Spleen (tissue), 11 donors: ENCODE data around the gene CCDC12. TPM values are rescaled to one million over a fixed set of nuclear protein-coding genes. Genes with fewer than 3 reads are reported as not detected.
A peak's percentile ranks its signal among the peaks of the same experiment; 100 is the strongest.

Experiments used
- DNase-seq: peaks from one replicate; pipeline ENCODE4 v3.0.0-alpha.2; 2020
- H3K27ac ChIP-seq, 8 donors: fragments of 200-600 bp; sonication (generic) in 7 of 8; 1 replicate in 4 of 8; 2 replicates in 4 of 8; pipeline versions ENCODE4 v1.5.0 to v1.8.0; 2016 to 2021; ENCODE audit warnings: inconsistent platforms in 4 of 8, mild to moderate bottlenecking in 4 of 8, moderate library complexity in 1 of 8
- H3K27me3 ChIP-seq, 7 donors: fragments of 200-600 bp; sonication (generic) in 6 of 7; replicated peaks in 1 of 7; 1 replicate in 4 of 7; 2 replicates in 3 of 7; pipeline versions ENCODE4 v1.5.0 to v1.8.0; 2016 to 2021; ENCODE audit warnings: inconsistent platforms in 3 of 7, mild to moderate bottlenecking in 1 of 7
- H3K36me3 ChIP-seq, 6 donors: fragments of 200-600 bp; sonication (generic) in 5 of 6; 1 replicate in 4 of 6; 2 replicates in 2 of 6; pipeline versions ENCODE4 v1.5.0 to v1.8.0; 2016 to 2021; ENCODE audit warnings: inconsistent platforms in 2 of 6
- H3K4me1 ChIP-seq, 6 donors: fragments of 200-600 bp; sonication (generic) in 5 of 6; 1 replicate in 3 of 6; 2 replicates in 3 of 6; pipeline versions ENCODE4 v1.5.0 to v1.8.0; 2016 to 2021; ENCODE audit warnings: inconsistent platforms in 3 of 6
- H3K4me3 ChIP-seq, 8 donors: fragments of 200-600 bp; sonication (generic) in 7 of 8; 1 replicate in 4 of 8; 2 replicates in 4 of 8; pipeline versions ENCODE4 v1.5.0 to v1.8.0; 2016 to 2021; ENCODE audit warnings: inconsistent platforms in 4 of 8, mild to moderate bottlenecking in 4 of 8, moderate library complexity in 2 of 8
- H3K9me3 ChIP-seq, 8 donors: fragments of 200-600 bp; sonication (generic) in 7 of 8; 1 replicate in 4 of 8; 2 replicates in 4 of 8; pipeline versions ENCODE4 v1.5.0 to v1.8.0; 2016 to 2021; ENCODE audit warnings: inconsistent platforms in 4 of 8
- CTCF ChIP-seq, 11 experiments: fragments of 200-600 bp in 7 of 11; fragments of 450-650 bp in 4 of 11; sonication (generic) in 4 of 11; IDR thresholded peaks in 8 of 11; conservative IDR thresholded peaks in 3 of 11; 1 replicate in 7 of 11; 2 replicates in 4 of 11; pipeline versions ENCODE4 v1.4.0 to v1.8.0; 2016 to 2021; ENCODE audit warnings: antibody characterized with exemption in 11 of 11, inconsistent platforms in 4 of 11, mild to moderate bottlenecking in 1 of 11
- POLR2A ChIP-seq, 3 donors: fragments of 450-650 bp; IDR thresholded peaks; one replicate each; pipeline ENCODE4 v1.5.1; 2017; ENCODE audit warnings: antibody characterized with exemption in 3 of 3, mild to moderate bottlenecking in 1 of 3
- POLR2AphosphoS5 ChIP-seq, 3 donors: sonication (generic); formaldehyde crosslinking; IDR thresholded peaks; one replicate each; pipeline ENCODE4 v1.5.1; 2017; ENCODE audit warnings: antibody characterized with exemption in 3 of 3
- WGBS, 5 donors: extraction: QIAGEN DNeasy Blood & Tissue Kit in 3 of 5; methylation state at CpG; one replicate each; pipeline versions ENCODE4 v1.1.5 to v1.1.7; 2013 to 2018; 5-methylcytosine and 5-hydroxymethylcytosine counted together
- intact Hi-C: fragments of 100-400 bp; cut with DNase I; formaldehyde crosslinking; loops from one replicate; pipeline ENCODE4 v1.15.0; 2023; ENCODE audit warnings: low total_unique reads
- polyA plus RNA-seq, 3 donors: library from polyadenylated mRNA; stranded (reverse); fragments of 200-250 nt; gene quantifications; one replicate each; pipeline ENCODE4 v1.2.1, GENCODE V29; 2013
- total RNA-seq, 7 donors: library from RNA; depleted of rRNA in 3 of 7; stranded (reverse); fragments of >200 nt in 3 of 7; fragmentation: NEBNext Ultra II Directional in 4 of 7; extraction: Animal tissue kit (Norgen Biotek cat#: 25700) in 4 of 7; gene quantifications; one replicate each; pipeline versions ENCODE4 v1.1.0 to v1.2.1, GENCODE V29; 2016 to 2021
- donor health status: healthy with polysubstance abuse.
- donor health status: DM: no; HTN: no; CAD: no; lungs with moderate emphysema.
- donor health status: DM: no; HTN: no; CAD: no.
- donor health status: Bipolar disorder and iron deficiency.
- donor health status: healthy.
- donor health status: DM: no; HTN: no; CAD: no.
- donor health status: DM: yes; HTN: yes; CAD: no.

CCDC12 gene
- total and polyA plus RNA-seq, 10 donors: 36.5 to 124 (median 55.7) TPM

- no peak for TF ChIP-seq POLR2AphosphoS5 (IDR thresholded peaks at IDR 0.05)
- TF ChIP-seq POLR2A (IDR thresholded peaks at IDR 0.05): no peak
- TF ChIP-seq CTCF (IDR thresholded peaks at IDR 0.05 in 8 of 11, conservative IDR thresholded peaks at IDR 0.05 in 3 of 11): no peak
- peaks cover 0 to 32% (median 14%) of the 10 kb centered on the region in 6 donors for H3K4me1 ChIP-seq
- intact Hi-C loops: no loop called here
- no peaks in the 10 kb centered on the region for H3K36me3 ChIP-seq
- 90 to 97% (median 93%) methylated on average over 6 of the region's 6 CpGs for WGBS, 5 donors
- H3K9me3 ChIP-seq: no peaks in the 10 kb centered on the region
- H3K27me3 ChIP-seq: peaks cover 0 to 26% (median 14%) of the 10 kb centered on the region in 7 donors
- DNase-seq: peak; percentile 35
- no peak overlapping the region for H3K27ac ChIP-seq
- no peak overlapping the region for H3K4me3 ChIP-seq
Observed at GRCh38 chr3:46900356-46900755, 76.2 kb downstream of the CCDC12 start.

GRCh38 chr3:46900007-46900292, 76.6 kb downstream of the CCDC12 start:
- intact Hi-C loops: no loop called here
- no peaks in the 10 kb centered on the region for H3K36me3 ChIP-seq
- H3K9me3 ChIP-seq: no peaks in the 10 kb centered on the region
- WGBS, 5 donors: 78 to 89% (median 87%) methylated on average over 3 to 5 of the region's 5 CpGs
- peak; percentile 64 for DNase-seq
- TF ChIP-seq POLR2AphosphoS5 (IDR thresholded peaks at IDR 0.05) (no peak), POLR2A (IDR thresholded peaks at IDR 0.05) (no peak)
- peaks cover 0 to 31% (median 14%) of the 10 kb centered on the region in 7 donors for H3K27me3 ChIP-seq
- no peak overlapping the region for H3K4me3 ChIP-seq
- H3K4me1 ChIP-seq: peaks cover 0 to 36% (median 14%) of the 10 kb centered on the region in 6 donors
- H3K27ac ChIP-seq: no peak overlapping the region

- peak in 1 of 3 donors; percentile 7 for TF ChIP-seq POLR2AphosphoS5 (IDR thresholded peaks at IDR 0.05)
- no peak for TF ChIP-seq POLR2A (IDR thresholded peaks at IDR 0.05)
- no peak for TF ChIP-seq CTCF (IDR thresholded peaks at IDR 0.05 in 8 of 11, conservative IDR thresholded peaks at IDR 0.05 in 3 of 11)
- intact Hi-C loops: loop anchor here (5.0 kb wide), 1 partner anchor 192 kb away; no protein-coding TSS in a partner anchor
- Histone ChIP-seq H3K27ac (no peak overlapping the region), H3K4me3 (peak overlapping the region in 1 of 8 donors; percentile 54), H3K27me3 (peaks cover 0 to 36% (median 14%) of the 10 kb centered on the region in 7 donors), H3K4me1 (peaks cover 0 to 37% (median 14%) of the 10 kb centered on the region in 6 donors), H3K9me3 (no peaks in the 10 kb centered on the region), H3K36me3 (no peaks in the 10 kb centered on the region)
- DNase-seq: peak; percentile 70
- WGBS, 5 donors: 72 to 88% (median 86%) methylated on average over 18 to 22 of the region's 22 CpGs
Observed at GRCh38 chr3:46899151-46900006, 77.2 kb downstream of the CCDC12 start.

GRCh38 chr3:46898321-46899150, 78.0 kb downstream of the CCDC12 start:
- H3K27ac ChIP-seq: no peak overlapping the region
- TF ChIP-seq POLR2AphosphoS5 (IDR thresholded peaks at IDR 0.05) (peak in 1 of 3 donors; percentile 36), CTCF (IDR thresholded peaks at IDR 0.05 in 8 of 11, conservative IDR thresholded peaks at IDR 0.05 in 3 of 11) (no peak)
- intact Hi-C loops: loop anchor here (5.0 kb wide), 1 partner anchor 191 kb away; no protein-coding TSS in a partner anchor
- peak overlapping the region in 5 of 8 donors; percentile 4 to 54 (median 15) for H3K4me3 ChIP-seq
- WGBS, 5 donors: 21 to 38% (median 24%) methylated on average over 26 to 71 of the region's 71 CpGs
- peaks cover 0 to 40% (median 13%) of the 10 kb centered on the region in 6 donors for H3K4me1 ChIP-seq
- no peaks in the 10 kb centered on the region for H3K9me3 ChIP-seq
- H3K36me3 ChIP-seq: no peaks in the 10 kb centered on the region
- DNase-seq: peak; percentile 83
- peaks cover 0 to 43% (median 15%) of the 10 kb centered on the region in 7 donors for H3K27me3 ChIP-seq
